HEK293 (cell line): ENCODE measurements around the gene LCNL1.

Source experiments
- CTCF ChIA-PET: fragments of 350-600 bp; formaldehyde crosslinking; extraction: SDS; loops from one replicate; lab custom pipeline; 2021; ENCODE audit warnings: antibody characterized with exemption; lab: Yijun Ruan, JAX
- POLR2A ChIA-PET: fragments of 300-600 bp; formaldehyde crosslinking; extraction: SDS; loops from one replicate; lab custom pipeline; 2020; ENCODE audit warnings: antibody characterized with exemption, inconsistent platforms; lab: Yijun Ruan, JAX
- H3K27ac ChIP-seq: fragments of 200-500 bp; sonication (Bioruptor generic); 2 replicates; pipeline ENCODE4 v1.5.1; 2014; ENCODE audit warnings: low read depth, low read length, control low read depth, inconsistent platforms; ENCODE audit errors: extremely low read depth
- H3K36me3 ChIP-seq, 2 experiments: fragments of 200-500 bp in 1 of 2; sonication (Bioruptor generic) in 1 of 2; 1 replicate in 1 of 2; 2 replicates in 1 of 2; pipeline ENCODE4 v1.5.1; 2014 to 2017; ENCODE audit warnings: inconsistent platforms in 2 of 2, low read length in 2 of 2; ENCODE audit not compliant: control insufficient read depth in 2 of 2, insufficient read depth in 1 of 2
- H3K4me1 ChIP-seq: fragments of 200-500 bp; sonication (Bioruptor generic); 2 replicates; pipeline ENCODE4 v1.5.1; 2014; ENCODE audit warnings: mild to moderate bottlenecking, low read length, inconsistent platforms; ENCODE audit not compliant: control insufficient read depth, insufficient read depth
- H3K4me3 ChIP-seq: 2 replicates; pipeline ENCODE4 v1.5.1; 2011; ENCODE audit warnings: low read depth, mild to moderate bottlenecking, control low read depth, low read length, moderate library complexity
- H3K9me3 ChIP-seq: fragments of 200-500 bp; sonication (Bioruptor generic); 2 replicates; pipeline ENCODE4 v1.5.1; 2014; ENCODE audit warnings: low read depth, low read length, inconsistent platforms; ENCODE audit not compliant: control insufficient read depth, insufficient read depth
- FEZF1 ChIP-seq: fragments of 450-650 bp; formaldehyde crosslinking; IDR thresholded peaks from 2 replicates; pipeline ENCODE4 v1.5.1; 2016; ENCODE audit warnings: missing biosample characterization, missing genetic modification characterization
- GFI1B ChIP-seq: fragments of 450-650 bp; formaldehyde crosslinking; IDR thresholded peaks from 2 replicates; pipeline ENCODE4 v1.5.1; 2016; ENCODE audit warnings: missing biosample characterization, missing genetic modification characterization
- GLIS1 ChIP-seq: fragments of 450-650 bp; formaldehyde crosslinking; IDR thresholded peaks from 2 replicates; pipeline ENCODE4 v1.5.1; 2016; ENCODE audit warnings: missing biosample characterization, missing genetic modification characterization
- ZFP41 ChIP-seq: fragments of 450-650 bp; formaldehyde crosslinking; IDR thresholded peaks from 2 replicates; pipeline ENCODE4 v1.5.1; 2016; ENCODE audit warnings: missing biosample characterization, missing genetic modification characterization, borderline replicate concordance
- ZNF138 ChIP-seq: fragments of 450-650 bp; formaldehyde crosslinking; IDR thresholded peaks from 2 replicates; pipeline ENCODE4 v1.5.1; 2016; ENCODE audit warnings: missing biosample characterization, missing genetic modification characterization, borderline replicate concordance
- ZNF174 ChIP-seq: fragments of 450-650 bp; formaldehyde crosslinking; IDR thresholded peaks from 2 replicates; pipeline ENCODE4 v1.5.0; 2017; ENCODE audit warnings: missing biosample characterization, mild to moderate bottlenecking, missing genetic modification characterization
- ZNF274 ChIP-seq, 2 experiments: fragments of 200-500 bp in 1 of 2; fragments of 450-650 bp in 1 of 2; sonication (Bioruptor generic) in 1 of 2; formaldehyde crosslinking in 1 of 2; IDR thresholded peaks; 2 replicates each; pipeline versions ENCODE4 v1.5.1 to v1.6.1; 2014 to 2016; ENCODE audit warnings: borderline replicate concordance in 1 of 2, inconsistent platforms in 1 of 2, low read length in 1 of 2, missing biosample characterization in 1 of 2, missing genetic modification characterization in 1 of 2
- ZNF335 ChIP-seq: fragments of 450-650 bp; formaldehyde crosslinking; conservative IDR thresholded peaks from 2 replicates; pipeline ENCODE4 v1.5.1; 2016; ENCODE audit warnings: missing biosample characterization, missing genetic modification characterization
- ZNF366 ChIP-seq: fragments of 450-650 bp; formaldehyde crosslinking; conservative IDR thresholded peaks from 2 replicates; pipeline ENCODE4 v1.5.1; 2016; ENCODE audit warnings: missing biosample characterization, missing genetic modification characterization
- ZNF623 ChIP-seq: fragments of 450-650 bp; formaldehyde crosslinking; IDR thresholded peaks from 2 replicates; pipeline ENCODE4 v1.5.1; 2016; ENCODE audit warnings: missing biosample characterization, missing genetic modification characterization
- ZNF843 ChIP-seq: fragments of 450-650 bp; formaldehyde crosslinking; IDR thresholded peaks from 2 replicates; pipeline ENCODE4 v1.5.1; 2016; ENCODE audit warnings: missing biosample characterization, missing genetic modification characterization
- TF ChIP-seq, protein P1 (sequence below): fragments of 450-650 bp; formaldehyde crosslinking; conservative IDR thresholded peaks from 2 replicates; pipeline ENCODE4 v1.5.1; 2016; ENCODE audit warnings: low read depth, missing biosample characterization, missing genetic modification characterization
- TF ChIP-seq, protein P2 (sequence below): fragments of 450-650 bp; formaldehyde crosslinking; IDR thresholded peaks from 2 replicates; pipeline ENCODE4 v1.5.1; 2016; ENCODE audit warnings: missing biosample characterization, missing genetic modification characterization
- TF ChIP-seq, protein P3 (sequence below): fragments of 450-650 bp; formaldehyde crosslinking; IDR thresholded peaks from 2 replicates; pipeline ENCODE4 v1.5.1; 2016; ENCODE audit warnings: missing biosample characterization, missing genetic modification characterization

LCNL1 gene

DNA sequence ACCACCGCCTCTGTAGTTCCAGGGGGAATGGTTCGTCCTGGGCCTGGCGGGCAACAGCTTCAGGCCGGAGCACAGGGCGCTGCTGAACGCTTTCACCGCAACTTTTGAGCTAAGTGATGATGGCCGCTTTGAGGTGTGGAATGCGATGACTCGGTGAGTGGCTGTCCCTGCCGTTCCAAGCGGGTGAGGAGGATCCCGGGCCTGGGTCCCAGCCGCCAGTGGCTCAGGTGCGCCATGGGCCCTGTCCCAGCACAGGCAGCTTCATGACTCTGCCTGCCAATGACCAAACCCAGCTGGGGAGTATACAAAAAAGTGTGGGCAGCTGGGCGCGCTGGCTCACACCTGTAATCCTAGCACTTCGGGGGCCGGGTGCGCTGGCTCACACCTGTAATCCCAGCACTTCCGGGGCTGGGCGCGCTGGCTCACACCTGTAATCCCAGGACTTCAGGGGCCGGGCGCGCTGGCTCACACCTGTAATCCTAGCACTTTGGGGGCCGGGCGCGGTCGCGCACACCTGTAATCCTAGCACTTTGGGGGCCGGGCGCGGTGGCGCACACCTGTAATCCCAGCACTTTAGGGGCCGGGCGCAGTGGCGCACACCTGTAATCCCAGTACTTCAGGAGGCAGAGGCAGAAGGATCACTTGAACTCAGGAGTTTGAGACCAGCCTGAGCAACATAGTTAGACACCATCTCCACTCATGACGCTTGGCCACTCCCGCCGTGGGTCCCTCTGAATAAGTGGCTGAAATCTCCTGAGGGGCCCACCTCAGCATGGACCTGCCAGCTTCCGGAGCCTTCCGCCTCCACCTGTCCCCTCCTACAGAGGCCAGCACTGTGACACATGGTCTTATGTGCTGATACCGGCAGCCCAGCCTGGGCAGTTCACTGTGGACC is 29.7 kb upstream of the LCNL1 start (continued):
- TF ChIP-seq FEZF1 (tag by site-specific recombination): no peak
- TF ChIP-seq ZNF623 (tag by site-specific recombination): no peak
- TF ChIP-seq ZNF174 (tag by site-specific recombination): no peak
- TF ChIP-seq ZNF843: no peak
- TF ChIP-seq, protein P1, sequence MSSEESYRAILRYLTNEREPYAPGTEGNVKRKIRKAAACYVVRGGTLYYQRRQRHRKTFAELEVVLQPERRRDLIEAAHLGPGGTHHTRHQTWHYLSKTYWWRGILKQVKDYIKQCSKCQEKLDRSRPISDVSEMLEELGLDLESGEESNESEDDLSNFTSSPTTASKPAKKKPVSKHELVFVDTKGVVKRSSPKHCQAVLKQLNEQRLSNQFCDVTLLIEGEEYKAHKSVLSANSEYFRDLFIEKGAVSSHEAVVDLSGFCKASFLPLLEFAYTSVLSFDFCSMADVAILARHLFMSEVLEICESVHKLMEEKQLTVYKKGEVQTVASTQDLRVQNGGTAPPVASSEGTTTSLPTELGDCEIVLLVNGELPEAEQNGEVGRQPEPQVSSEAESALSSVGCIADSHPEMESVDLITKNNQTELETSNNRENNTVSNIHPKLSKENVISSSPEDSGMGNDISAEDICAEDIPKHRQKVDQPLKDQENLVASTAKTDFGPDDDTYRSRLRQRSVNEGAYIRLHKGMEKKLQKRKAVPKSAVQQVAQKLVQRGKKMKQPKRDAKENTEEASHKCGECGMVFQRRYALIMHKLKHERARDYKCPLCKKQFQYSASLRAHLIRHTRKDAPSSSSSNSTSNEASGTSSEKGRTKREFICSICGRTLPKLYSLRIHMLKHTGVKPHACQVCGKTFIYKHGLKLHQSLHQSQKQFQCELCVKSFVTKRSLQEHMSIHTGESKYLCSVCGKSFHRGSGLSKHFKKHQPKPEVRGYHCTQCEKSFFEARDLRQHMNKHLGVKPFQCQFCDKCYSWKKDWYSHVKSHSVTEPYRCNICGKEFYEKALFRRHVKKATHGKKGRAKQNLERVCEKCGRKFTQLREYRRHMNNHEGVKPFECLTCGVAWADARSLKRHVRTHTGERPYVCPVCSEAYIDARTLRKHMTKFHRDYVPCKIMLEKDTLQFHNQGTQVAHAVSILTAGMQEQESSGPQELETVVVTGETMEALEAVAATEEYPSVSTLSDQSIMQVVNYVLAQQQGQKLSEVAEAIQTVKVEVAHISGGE (tag by site-specific recombination): no peak
- TF ChIP-seq ZNF366: no peak
- TF ChIP-seq, protein P2, sequence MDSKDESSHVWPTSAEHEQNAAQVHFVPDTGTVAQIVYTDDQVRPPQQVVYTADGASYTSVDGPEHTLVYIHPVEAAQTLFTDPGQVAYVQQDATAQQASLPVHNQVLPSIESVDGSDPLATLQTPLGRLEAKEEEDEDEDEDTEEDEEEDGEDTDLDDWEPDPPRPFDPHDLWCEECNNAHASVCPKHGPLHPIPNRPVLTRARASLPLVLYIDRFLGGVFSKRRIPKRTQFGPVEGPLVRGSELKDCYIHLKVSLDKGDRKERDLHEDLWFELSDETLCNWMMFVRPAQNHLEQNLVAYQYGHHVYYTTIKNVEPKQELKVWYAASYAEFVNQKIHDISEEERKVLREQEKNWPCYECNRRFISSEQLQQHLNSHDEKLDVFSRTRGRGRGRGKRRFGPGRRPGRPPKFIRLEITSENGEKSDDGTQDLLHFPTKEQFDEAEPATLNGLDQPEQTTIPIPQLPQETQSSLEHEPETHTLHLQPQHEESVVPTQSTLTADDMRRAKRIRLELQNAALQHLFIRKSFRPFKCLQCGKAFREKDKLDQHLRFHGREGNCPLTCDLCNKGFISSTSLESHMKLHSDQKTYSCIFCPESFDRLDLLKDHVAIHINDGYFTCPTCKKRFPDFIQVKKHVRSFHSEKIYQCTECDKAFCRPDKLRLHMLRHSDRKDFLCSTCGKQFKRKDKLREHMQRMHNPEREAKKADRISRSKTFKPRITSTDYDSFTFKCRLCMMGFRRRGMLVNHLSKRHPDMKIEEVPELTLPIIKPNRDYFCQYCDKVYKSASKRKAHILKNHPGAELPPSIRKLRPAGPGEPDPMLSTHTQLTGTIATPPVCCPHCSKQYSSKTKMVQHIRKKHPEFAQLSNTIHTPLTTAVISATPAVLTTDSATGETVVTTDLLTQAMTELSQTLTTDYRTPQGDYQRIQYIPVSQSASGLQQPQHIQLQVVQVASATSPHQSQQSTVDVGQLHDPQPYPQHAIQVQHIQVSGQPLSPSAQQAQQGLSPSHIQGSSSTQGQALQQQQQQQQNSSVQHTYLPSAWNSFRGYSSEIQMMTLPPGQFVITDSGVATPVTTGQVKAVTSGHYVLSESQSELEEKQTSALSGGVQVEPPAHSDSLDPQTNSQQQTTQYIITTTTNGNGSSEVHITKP (tag by site-specific recombination): no peak
- no peak for TF ChIP-seq ZNF138 (tag by site-specific recombination)
- TF ChIP-seq ZFP41: no peak
- no peak for TF ChIP-seq GFI1B (tag by site-specific recombination)
- TF ChIP-seq ZNF274 (IDR thresholded peaks at IDR 0.05; ENCODE audit: low read length): no peak
- TF ChIP-seq ZNF274 (tag by site-specific recombination; IDR thresholded peaks at IDR 0.05; ENCODE audit: borderline replicate concordance): no peak

DNA sequence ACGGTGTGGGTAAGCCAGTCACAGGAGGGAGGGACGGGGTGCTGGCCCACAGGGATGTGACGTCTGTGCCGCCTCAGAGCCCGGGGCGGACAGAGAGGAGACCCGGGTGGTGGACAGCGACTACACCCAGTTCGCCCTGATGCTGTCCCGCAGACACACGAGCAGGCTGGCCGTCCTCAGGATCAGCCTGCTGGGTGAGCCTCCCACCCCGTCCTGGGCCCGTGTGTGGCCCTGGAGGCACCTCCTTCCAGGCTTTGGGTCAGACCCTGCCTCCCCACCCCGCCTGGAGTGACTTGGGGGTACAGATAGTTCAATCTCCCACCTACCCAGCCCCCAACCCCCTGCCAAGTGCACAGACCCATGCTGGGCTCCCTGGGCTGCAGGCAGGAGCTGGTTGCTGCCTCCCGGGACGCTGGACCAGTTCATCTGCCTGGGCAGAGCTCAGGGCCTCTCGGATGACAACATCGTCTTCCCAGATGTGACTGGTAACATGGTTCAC is 29.0 kb upstream of the LCNL1 start:
- ChIA-PET POLR2A (interaction anchor here (0.5 kb wide), 1 partner anchor 17 kb away, joined by 5 read pairs; no protein-coding TSS in a partner anchor), CTCF (interaction anchor here (1.0 to 1.6 kb wide), 2 partner anchors 38 to 82 kb away, joined by 4 to 6 read pairs; partner anchors contain the start of gene PAXX)
- H3K9me3 ChIP-seq: no peaks in the 10 kb centered on the region
- no peaks in the 10 kb centered on the region; the same call in 1 of the 2 replicates for H3K4me1 ChIP-seq
- TF ChIP-seq ZNF335 (no peak), GLIS1 (tag by site-specific recombination) (peak; percentile 50; the same call in 1 of the 2 replicates)
- TF ChIP-seq, protein P3, sequence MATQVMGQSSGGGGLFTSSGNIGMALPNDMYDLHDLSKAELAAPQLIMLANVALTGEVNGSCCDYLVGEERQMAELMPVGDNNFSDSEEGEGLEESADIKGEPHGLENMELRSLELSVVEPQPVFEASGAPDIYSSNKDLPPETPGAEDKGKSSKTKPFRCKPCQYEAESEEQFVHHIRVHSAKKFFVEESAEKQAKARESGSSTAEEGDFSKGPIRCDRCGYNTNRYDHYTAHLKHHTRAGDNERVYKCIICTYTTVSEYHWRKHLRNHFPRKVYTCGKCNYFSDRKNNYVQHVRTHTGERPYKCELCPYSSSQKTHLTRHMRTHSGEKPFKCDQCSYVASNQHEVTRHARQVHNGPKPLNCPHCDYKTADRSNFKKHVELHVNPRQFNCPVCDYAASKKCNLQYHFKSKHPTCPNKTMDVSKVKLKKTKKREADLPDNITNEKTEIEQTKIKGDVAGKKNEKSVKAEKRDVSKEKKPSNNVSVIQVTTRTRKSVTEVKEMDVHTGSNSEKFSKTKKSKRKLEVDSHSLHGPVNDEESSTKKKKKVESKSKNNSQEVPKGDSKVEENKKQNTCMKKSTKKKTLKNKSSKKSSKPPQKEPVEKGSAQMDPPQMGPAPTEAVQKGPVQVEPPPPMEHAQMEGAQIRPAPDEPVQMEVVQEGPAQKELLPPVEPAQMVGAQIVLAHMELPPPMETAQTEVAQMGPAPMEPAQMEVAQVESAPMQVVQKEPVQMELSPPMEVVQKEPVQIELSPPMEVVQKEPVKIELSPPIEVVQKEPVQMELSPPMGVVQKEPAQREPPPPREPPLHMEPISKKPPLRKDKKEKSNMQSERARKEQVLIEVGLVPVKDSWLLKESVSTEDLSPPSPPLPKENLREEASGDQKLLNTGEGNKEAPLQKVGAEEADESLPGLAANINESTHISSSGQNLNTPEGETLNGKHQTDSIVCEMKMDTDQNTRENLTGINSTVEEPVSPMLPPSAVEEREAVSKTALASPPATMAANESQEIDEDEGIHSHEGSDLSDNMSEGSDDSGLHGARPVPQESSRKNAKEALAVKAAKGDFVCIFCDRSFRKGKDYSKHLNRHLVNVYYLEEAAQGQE (tag by site-specific recombination): peak; percentile 33; the same call in 1 of the 2 replicates
- no peaks in the 10 kb centered on the region for H3K36me3 ChIP-seq
- no peak overlapping the region for H3K4me3 ChIP-seq
- no peak overlapping the region for H3K27ac ChIP-seq
